ENCODE measurements around the gene CLHC1. TPM values are rescaled to one million over a fixed set of nuclear protein-coding genes. Genes with fewer than 3 reads are reported as not detected.

CLHC1 gene
- total RNA-seq, 1 donor from 2014 or later: not detected

- no peak for DNase-seq (ENCODE audit: low spot score in 2 of 2)
- Histone ChIP-seq H3K27me3 (no peaks in the 10 kb centered on the region), H3K4me1 (peaks cover 0 to 42% of the 10 kb centered on the region in 2 donors), H3K4me3 (no peak overlapping the region), H3K9me3 (no peaks in the 10 kb centered on the region), H3K36me3 (no peaks in the 10 kb centered on the region), H3K27ac (peak overlapping the region in 1 of 2 donors; percentile 12)
- no peak for TF ChIP-seq CTCF (IDR thresholded peaks at IDR 0.05)
- intact Hi-C loops (cut with DNase I): loop anchor here (10.0 kb wide), 2 partner anchors 441 to 1051 kb away; partner anchors contain the start of genes ACYP2 and EML6
These were observed 66.5 kb downstream of the CLHC1 start for GRCh38 chr2:55165626-55166025.

GRCh38 chr2:55164534-55165480 lies 67.3 kb downstream of the CLHC1 start:
- Histone ChIP-seq H3K27me3 (no peaks in the 10 kb centered on the region), H3K36me3 (no peaks in the 10 kb centered on the region), H3K9me3 (no peaks in the 10 kb centered on the region), H3K4me3 (no peak overlapping the region), H3K4me1 (peaks cover 0 to 37% of the 10 kb centered on the region in 2 donors), H3K27ac (peak overlapping the region in 1 of 2 donors; percentile 12)
- intact Hi-C loops (cut with DNase I): loop anchor here (10.0 kb wide), 2 partner anchors 440 to 1050 kb away; partner anchors contain the start of genes ACYP2 and EML6
- DNase-seq (ENCODE audit: low spot score in 2 of 2): no peak
- TF ChIP-seq CTCF (IDR thresholded peaks at IDR 0.05): no peak

GRCh38 chr2:55163941-55164390 lies 68.1 kb downstream of the CLHC1 start:
- H3K36me3 ChIP-seq: no peaks in the 10 kb centered on the region
- no peaks in the 10 kb centered on the region for H3K9me3 ChIP-seq
- DNase-seq (ENCODE audit: low spot score in 2 of 2): no peak
- H3K4me3 ChIP-seq: no peak overlapping the region
- TF ChIP-seq CTCF (IDR thresholded peaks at IDR 0.05): no peak
- intact Hi-C loops (cut with DNase I): loop anchor here (10.0 kb wide), 2 partner anchors 439 to 1049 kb away; partner anchors contain the start of genes ACYP2 and EML6
- peaks cover 3 to 39% of the 10 kb centered on the region in 2 donors for H3K4me1 ChIP-seq
- no peaks in the 10 kb centered on the region for H3K27me3 ChIP-seq
- peak overlapping the region; percentile 45 to 59 for H3K27ac ChIP-seq

- TF ChIP-seq CTCF (IDR thresholded peaks at IDR 0.05): no peak
- Histone ChIP-seq H3K4me3 (no peak overlapping the region), H3K27me3 (no peaks in the 10 kb centered on the region), H3K9me3 (no peaks in the 10 kb centered on the region), H3K27ac (peak overlapping the region; percentile 45 to 59), H3K36me3 (no peaks in the 10 kb centered on the region), H3K4me1 (peaks cover 3 to 41% of the 10 kb centered on the region in 2 donors)
- intact Hi-C loops (cut with DNase I): loop anchor here (10.0 kb wide), 2 partner anchors 438 to 1048 kb away; partner anchors contain the start of genes ACYP2 and EML6
- no peak for DNase-seq (ENCODE audit: low spot score in 2 of 2)
These were observed 68.8 kb downstream of the CLHC1 start for GRCh38 chr2:55163274-55163721.

GRCh38 chr2:55162284-55163006 lies 69.6 kb downstream of the CLHC1 start:
- peak in 1 of 2 donors; percentile 52 for DNase-seq (ENCODE audit: low spot score in 2 of 2)
- intact Hi-C loops (cut with DNase I): loop anchor here (10.0 kb wide), 2 partner anchors 438 to 1048 kb away; partner anchors contain the start of genes ACYP2 and EML6

More at GRCh38 chr2:55162284-55163006, 69.6 kb downstream of the CLHC1 start:
- H3K36me3 ChIP-seq: no peaks in the 10 kb centered on the region
- peak overlapping the region; percentile 45 to 59 for H3K27ac ChIP-seq
- no peak for TF ChIP-seq CTCF (IDR thresholded peaks at IDR 0.05)
- H3K4me3 ChIP-seq: no peak overlapping the region
- H3K27me3 ChIP-seq: no peaks in the 10 kb centered on the region
- H3K9me3 ChIP-seq: no peaks in the 10 kb centered on the region
- peaks cover 7 to 41% of the 10 kb centered on the region in 2 donors for H3K4me1 ChIP-seq

All from ascending aorta (tissue), 2 donors.